ENCODE measurements around the gene PMPCA. TPM values are rescaled to one million over a fixed set of nuclear protein-coding genes. Genes with fewer than 3 reads are reported as not detected.

PMPCA gene
- total RNA-seq, 1 donor from 2014 or later = 50.7 TPM

- H3K4me3 ChIP-seq (ENCODE audit: low read depth, low read length) = no peak overlapping the region
- DNase-seq (ENCODE audit: low read depth) = no peak
- no peak for TF ChIP-seq CTCF (conservative IDR thresholded peaks at IDR 0.05; ENCODE audit: low read depth, low read length)
Observed at GRCh38 chr9:136442265-136442664, 31.8 kb downstream of the PMPCA start.

GRCh38 chr9:136443087-136443486, 32.6 kb downstream of the PMPCA start:
- no peak overlapping the region for H3K4me3 ChIP-seq (ENCODE audit: low read depth, low read length)
- TF ChIP-seq CTCF (conservative IDR thresholded peaks at IDR 0.05; ENCODE audit: low read depth, low read length) = no peak
- no peak for DNase-seq (ENCODE audit: low read depth)

- no peak for DNase-seq (ENCODE audit: low read depth)
- no peak overlapping the region for H3K4me3 ChIP-seq (ENCODE audit: low read depth, low read length)
- TF ChIP-seq CTCF (conservative IDR thresholded peaks at IDR 0.05; ENCODE audit: low read depth, low read length) = no peak
Observed at GRCh38 chr9:136443687-136444086, 33.2 kb downstream of the PMPCA start.

GRCh38 chr9:136444102-136444501, 33.6 kb downstream of the PMPCA start:
- DNase-seq (ENCODE audit: low read depth) = no peak
- no peak for TF ChIP-seq CTCF (conservative IDR thresholded peaks at IDR 0.05; ENCODE audit: low read depth, low read length)
- H3K4me3 ChIP-seq (ENCODE audit: low read depth, low read length) = no peak overlapping the region

- no peak for DNase-seq (ENCODE audit: low read depth)
- TF ChIP-seq CTCF (conservative IDR thresholded peaks at IDR 0.05; ENCODE audit: low read depth, low read length) = no peak
- H3K4me3 ChIP-seq (ENCODE audit: low read depth, low read length) = no peak overlapping the region
Observed at GRCh38 chr9:136445799-136446198, 35.3 kb downstream of the PMPCA start.

- H3K4me3 ChIP-seq (ENCODE audit: low read depth, low read length) = no peak overlapping the region
- no peak for TF ChIP-seq CTCF (conservative IDR thresholded peaks at IDR 0.05; ENCODE audit: low read depth, low read length)
- DNase-seq (ENCODE audit: low read depth) = no peak
Observed at GRCh38 chr9:136447173-136447778, 36.8 kb downstream of the PMPCA start.

GRCh38 chr9:136448655-136449054, 38.2 kb downstream of the PMPCA start:
- no peak for DNase-seq (ENCODE audit: low read depth)
- TF ChIP-seq CTCF (conservative IDR thresholded peaks at IDR 0.05; ENCODE audit: low read depth, low read length) = no peak
- no peak overlapping the region for H3K4me3 ChIP-seq (ENCODE audit: low read depth, low read length)
